Measurements from ENCODE around the gene KNDC1. TPM values are rescaled to one million over a fixed set of nuclear protein-coding genes. Genes with fewer than 3 reads are reported as not detected.

KNDC1 gene
- total and polyA plus RNA-seq, 10 donors: 0.05 to 3.5 (median 1.0) TPM

DNA sequence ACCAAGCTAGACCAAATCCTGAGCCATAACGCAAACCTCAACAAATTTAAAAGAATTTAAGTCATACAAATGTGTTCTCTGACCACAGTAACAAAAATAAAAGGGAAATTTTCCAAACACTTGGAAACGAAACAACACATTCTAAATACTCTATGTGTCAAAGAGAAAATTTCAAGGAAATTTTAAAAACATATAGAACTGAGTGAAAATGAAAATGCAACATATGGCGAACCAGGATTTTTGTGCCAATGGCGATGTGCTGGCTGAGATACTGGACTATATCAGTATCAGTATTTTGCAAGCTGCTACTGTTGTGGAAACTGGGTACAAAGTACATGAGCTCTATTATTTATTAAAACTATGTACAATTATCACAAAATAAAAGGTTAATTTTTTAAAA is 34.1 kb downstream of the KNDC1 start:
- no peaks in the 10 kb centered on the region for H3K4me1 ChIP-seq

DNA sequence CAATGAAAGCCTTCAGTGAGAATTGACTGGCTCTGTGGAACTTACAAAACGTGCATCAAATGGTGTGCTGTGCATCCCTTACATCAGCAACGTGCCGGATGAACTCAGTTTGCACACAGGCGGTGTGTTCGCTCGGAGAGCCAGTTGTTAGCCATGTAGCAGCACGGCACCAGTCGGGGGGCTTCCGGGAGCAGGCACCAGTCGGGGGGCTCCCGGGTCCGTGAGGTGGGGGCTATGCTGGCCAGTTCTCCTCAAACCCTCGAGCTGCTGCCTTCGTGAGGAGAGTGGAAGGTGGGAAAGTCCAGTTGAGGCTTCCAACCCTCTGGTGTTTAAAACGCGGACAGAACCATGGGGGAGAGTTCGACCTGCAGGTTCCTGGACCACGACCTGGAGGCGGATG is 35.1 kb downstream of the KNDC1 start:
- TF ChIP-seq POLR2A (IDR thresholded peaks at IDR 0.05) (no peak), POLR2AphosphoS5 (IDR thresholded peaks at IDR 0.05) (no peak)
- TF ChIP-seq, protein P1, sequence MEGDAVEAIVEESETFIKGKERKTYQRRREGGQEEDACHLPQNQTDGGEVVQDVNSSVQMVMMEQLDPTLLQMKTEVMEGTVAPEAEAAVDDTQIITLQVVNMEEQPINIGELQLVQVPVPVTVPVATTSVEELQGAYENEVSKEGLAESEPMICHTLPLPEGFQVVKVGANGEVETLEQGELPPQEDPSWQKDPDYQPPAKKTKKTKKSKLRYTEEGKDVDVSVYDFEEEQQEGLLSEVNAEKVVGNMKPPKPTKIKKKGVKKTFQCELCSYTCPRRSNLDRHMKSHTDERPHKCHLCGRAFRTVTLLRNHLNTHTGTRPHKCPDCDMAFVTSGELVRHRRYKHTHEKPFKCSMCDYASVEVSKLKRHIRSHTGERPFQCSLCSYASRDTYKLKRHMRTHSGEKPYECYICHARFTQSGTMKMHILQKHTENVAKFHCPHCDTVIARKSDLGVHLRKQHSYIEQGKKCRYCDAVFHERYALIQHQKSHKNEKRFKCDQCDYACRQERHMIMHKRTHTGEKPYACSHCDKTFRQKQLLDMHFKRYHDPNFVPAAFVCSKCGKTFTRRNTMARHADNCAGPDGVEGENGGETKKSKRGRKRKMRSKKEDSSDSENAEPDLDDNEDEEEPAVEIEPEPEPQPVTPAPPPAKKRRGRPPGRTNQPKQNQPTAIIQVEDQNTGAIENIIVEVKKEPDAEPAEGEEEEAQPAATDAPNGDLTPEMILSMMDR (IDR thresholded peaks at IDR 0.05 in 8 of 11, conservative IDR thresholded peaks at IDR 0.05 in 3 of 11): no peak
- 86 to 90% (median 88%) methylated on average over 12 to 19 of the region's 19 CpGs for WGBS, 5 donors
- DNase-seq: no peak
- intact Hi-C loops (cut with DNase I; ENCODE audit: low total_unique reads): no loop called here
- H3K27ac ChIP-seq: no peak overlapping the region
- H3K27me3 ChIP-seq (replicated peaks in 1 of 7): peaks cover 0 to 38% (median 0%) of the 10 kb centered on the region in 7 donors
- H3K4me3 ChIP-seq: no peak overlapping the region
- H3K36me3 ChIP-seq: no peaks in the 10 kb centered on the region
- peaks cover 0 to 31% (median 17%) of the 10 kb centered on the region in 8 donors for H3K9me3 ChIP-seq
- no peaks in the 10 kb centered on the region for H3K4me1 ChIP-seq

More for the DNA sequence above, 34.1 kb downstream of the KNDC1 start:
- no peak for TF ChIP-seq POLR2AphosphoS5 (IDR thresholded peaks at IDR 0.05)
- TF ChIP-seq, protein P1 (IDR thresholded peaks at IDR 0.05 in 8 of 11, conservative IDR thresholded peaks at IDR 0.05 in 3 of 11): no peak
- no peak for TF ChIP-seq POLR2A (IDR thresholded peaks at IDR 0.05)
- intact Hi-C loops (cut with DNase I; ENCODE audit: low total_unique reads): no loop called here
- no peak overlapping the region for H3K27ac ChIP-seq
- H3K27me3 ChIP-seq (replicated peaks in 1 of 7): peaks cover 0 to 38% (median 0%) of the 10 kb centered on the region in 7 donors
- no peak overlapping the region for H3K4me3 ChIP-seq
- no peaks in the 10 kb centered on the region for H3K36me3 ChIP-seq
- H3K9me3 ChIP-seq: peaks cover 0 to 31% (median 17%) of the 10 kb centered on the region in 8 donors
- DNase-seq: no peak
- WGBS, 5 donors: 81 to 92% (median 86%) methylated on average over 4 of the region's 4 CpGs

DNA sequence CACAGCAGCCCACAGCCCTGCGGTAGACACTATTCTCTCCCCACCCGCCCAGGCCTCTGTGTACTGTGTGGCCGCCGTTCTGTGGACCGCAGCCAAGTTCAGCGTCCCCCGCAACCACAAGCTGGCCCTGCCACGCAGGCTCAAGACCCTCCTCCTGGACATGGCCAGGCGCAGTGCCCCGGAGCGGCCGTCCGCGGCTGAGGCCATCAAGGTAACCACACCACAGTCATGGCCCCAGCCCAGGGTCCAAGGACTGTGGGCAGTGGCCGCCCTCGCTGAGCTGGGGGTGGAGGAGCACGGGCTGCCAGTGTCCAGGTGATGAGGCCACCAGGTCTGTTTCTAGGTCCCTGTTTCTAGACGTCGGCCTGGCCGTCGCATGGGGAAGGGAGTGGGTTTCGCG is 35.6 kb downstream of the KNDC1 start:
- whole genome bisulfite sequencing, 5 donors: 83 to 97% (median 93%) methylated on average over 10 to 23 of the region's 23 CpGs
- TF ChIP-seq, protein P1 (IDR thresholded peaks at IDR 0.05 in 8 of 11, conservative IDR thresholded peaks at IDR 0.05 in 3 of 11): no peak
- no peak for TF ChIP-seq POLR2A (IDR thresholded peaks at IDR 0.05)
- TF ChIP-seq POLR2AphosphoS5 (IDR thresholded peaks at IDR 0.05): no peak
- intact Hi-C loops (cut with DNase I; ENCODE audit: low total_unique reads): no loop called here
- peaks cover 0 to 42% (median 0%) of the 10 kb centered on the region in 7 donors for H3K27me3 ChIP-seq (replicated peaks in 1 of 7)
- DNase-seq: peak; percentile 56
- H3K9me3 ChIP-seq: peaks cover 0 to 31% (median 17%) of the 10 kb centered on the region in 8 donors
- no peak overlapping the region for H3K27ac ChIP-seq
- no peaks in the 10 kb centered on the region for H3K4me1 ChIP-seq
- H3K4me3 ChIP-seq: no peak overlapping the region
- no peaks in the 10 kb centered on the region for H3K36me3 ChIP-seq

DNA sequence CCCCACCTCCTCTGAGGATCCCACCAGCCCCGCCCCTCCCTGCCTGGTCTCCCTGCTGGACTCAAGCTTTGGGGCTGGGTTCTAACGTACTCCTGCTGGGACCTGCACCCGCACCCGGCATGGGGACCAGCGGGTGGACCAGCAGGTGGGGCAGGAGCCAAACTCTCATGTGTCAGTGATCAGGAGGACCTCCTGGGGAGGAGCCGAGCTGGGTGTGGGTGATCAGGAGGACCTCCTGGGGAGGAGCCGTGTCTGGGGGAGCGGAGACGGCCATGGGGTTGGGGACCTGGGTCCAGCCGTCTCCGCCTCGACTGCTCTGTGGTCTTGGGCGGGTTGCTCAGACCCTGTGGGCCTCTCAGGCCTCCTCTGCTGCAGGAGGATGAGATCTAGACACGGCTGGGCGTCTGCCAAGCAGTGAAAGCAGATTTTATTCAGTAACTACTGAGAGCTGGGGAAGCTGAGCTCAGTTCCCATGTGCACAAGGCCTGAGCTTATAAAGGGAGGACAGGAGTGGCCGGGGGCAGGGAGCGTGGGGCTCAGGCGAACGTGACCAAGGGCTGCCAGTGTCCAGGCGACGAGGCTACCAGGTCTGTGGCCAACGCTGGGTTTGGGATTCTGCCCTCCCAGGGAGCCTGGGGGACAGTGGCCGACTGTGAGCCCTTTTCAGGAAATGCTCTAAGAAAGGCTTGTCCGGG is 36.3 kb downstream of the KNDC1 start:
- Histone ChIP-seq H3K27me3 (replicated peaks in 1 of 7) (peaks cover 0 to 44% (median 0%) of the 10 kb centered on the region in 7 donors), H3K4me1 (no peaks in the 10 kb centered on the region), H3K9me3 (peaks cover 0 to 31% (median 17%) of the 10 kb centered on the region in 8 donors), H3K27ac (no peak overlapping the region), H3K4me3 (no peak overlapping the region), H3K36me3 (no peaks in the 10 kb centered on the region)
- WGBS, 5 donors: 77 to 84% (median 80%) methylated on average over 20 to 24 of the region's 24 CpGs
- intact Hi-C loops (cut with DNase I; ENCODE audit: low total_unique reads): no loop called here
- no peak for TF ChIP-seq POLR2A (IDR thresholded peaks at IDR 0.05)
- TF ChIP-seq, protein P1 (IDR thresholded peaks at IDR 0.05 in 8 of 11, conservative IDR thresholded peaks at IDR 0.05 in 3 of 11): no peak
- TF ChIP-seq POLR2AphosphoS5 (IDR thresholded peaks at IDR 0.05): no peak
- DNase-seq: no peak
